ENCODE results near the gene RAD51B. TPM values are rescaled to one million over a fixed set of nuclear protein-coding genes. Genes with fewer than 3 reads are reported as not detected.
"Not testable (repeated sequence)": the region's sequence is repeated elsewhere in the genome, so short reads cannot be mapped to it uniquely, and the experiment has no call there.

RAD51B gene
- total RNA-seq, 1 donor from 2014 or later: 16.7 TPM

DNA sequence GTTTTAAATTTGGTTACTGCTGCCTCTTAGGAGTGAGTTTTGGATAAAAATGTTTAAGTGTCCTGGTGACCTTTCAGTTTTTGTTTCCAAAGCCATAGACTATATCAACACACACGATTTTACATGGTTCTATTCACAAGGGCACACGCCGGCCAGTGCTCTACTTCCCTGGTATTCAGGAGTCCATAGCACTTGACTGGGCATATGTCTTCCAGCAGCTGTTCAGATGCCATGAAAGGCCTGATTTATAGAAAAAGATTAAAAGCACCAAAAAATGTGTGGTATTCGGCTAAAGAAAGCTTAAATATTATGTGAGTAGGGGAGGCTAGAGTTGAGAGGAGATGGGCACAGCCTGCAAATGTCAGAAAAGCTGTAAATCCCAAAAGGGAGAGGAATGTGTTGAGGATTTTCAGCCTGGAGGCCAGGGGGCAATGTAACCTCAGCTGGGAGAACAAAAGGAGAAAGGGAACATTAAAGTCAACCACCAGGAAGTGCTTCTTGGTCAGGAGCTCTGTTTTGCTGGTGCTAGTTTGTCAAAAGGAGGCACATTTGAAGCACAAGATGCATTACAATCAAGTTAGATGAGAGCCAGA, 478.4 kb downstream of the RAD51B start:
- Mint-ChIP-seq H3K36me3 (ENCODE audit: low read depth) (peaks cover 31% of the 10 kb centered on the region), H3K27me3 (ENCODE audit: low read depth) (no peaks in the 10 kb centered on the region), H3K9me3 (peaks cover 14% of the 10 kb centered on the region), H3K4me3 (peak overlapping the region; percentile 41), H3K4me1 (peaks cover 73% of the 10 kb centered on the region), H3K27ac (ENCODE audit: unreplicated experiment) (peak overlapping the region; percentile 96)
- DNase-seq (ENCODE audit: low read depth, low spot score): no peak
- no peak for TF ChIP-seq CTCF (conservative IDR thresholded peaks at IDR 0.05)

GRCh38 chr14:68300608-68301007, 481.0 kb downstream of the RAD51B start:
- H3K36me3 Mint-ChIP-seq (ENCODE audit: low read depth): peaks cover 32% of the 10 kb centered on the region
- DNase-seq (ENCODE audit: low read depth, low spot score): no peak
- no peaks in the 10 kb centered on the region for H3K27me3 Mint-ChIP-seq (ENCODE audit: low read depth)
- H3K4me1 Mint-ChIP-seq: peaks cover 52% of the 10 kb centered on the region
- no peak overlapping the region for H3K27ac Mint-ChIP-seq (ENCODE audit: unreplicated experiment)
- TF ChIP-seq CTCF (conservative IDR thresholded peaks at IDR 0.05): no peak
- H3K4me3 Mint-ChIP-seq: no peak overlapping the region
- H3K9me3 Mint-ChIP-seq: peaks cover 15% of the 10 kb centered on the region

DNA sequence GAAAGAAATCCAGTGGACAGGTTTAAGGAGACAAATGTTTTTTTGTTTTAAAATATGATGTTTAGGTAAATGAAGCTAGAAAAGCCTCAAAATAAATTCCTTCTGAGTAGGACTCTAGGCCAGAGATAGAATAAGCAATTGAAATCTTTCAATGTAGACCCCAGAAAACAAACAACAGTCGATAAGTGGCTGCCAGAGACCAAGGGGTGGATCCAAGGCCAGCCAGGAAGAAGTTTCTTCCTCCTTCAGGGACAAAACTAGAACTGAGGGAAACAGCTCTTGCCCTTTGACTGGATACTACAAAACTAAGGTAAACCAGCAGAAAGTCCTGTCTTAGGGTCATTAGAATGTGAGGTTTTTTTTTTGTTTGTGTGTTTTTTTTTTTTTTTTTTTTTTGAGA, 481.6 kb downstream of the RAD51B start:
- Mint-ChIP-seq H3K27ac (ENCODE audit: unreplicated experiment) (no peak overlapping the region), H3K36me3 (ENCODE audit: low read depth) (peaks cover 32% of the 10 kb centered on the region), H3K9me3 (peaks cover 15% of the 10 kb centered on the region), H3K27me3 (ENCODE audit: low read depth) (no peaks in the 10 kb centered on the region), H3K4me1 (peaks cover 46% of the 10 kb centered on the region), H3K4me3 (no peak overlapping the region)
- no peak for DNase-seq (ENCODE audit: low read depth, low spot score)
- no peak for TF ChIP-seq CTCF (conservative IDR thresholded peaks at IDR 0.05)

- peaks cover 13% of the 10 kb centered on the region for H3K9me3 Mint-ChIP-seq
Measured at GRCh38 chr14:68302938-68303337, 483.4 kb downstream of the RAD51B start.

DNA sequence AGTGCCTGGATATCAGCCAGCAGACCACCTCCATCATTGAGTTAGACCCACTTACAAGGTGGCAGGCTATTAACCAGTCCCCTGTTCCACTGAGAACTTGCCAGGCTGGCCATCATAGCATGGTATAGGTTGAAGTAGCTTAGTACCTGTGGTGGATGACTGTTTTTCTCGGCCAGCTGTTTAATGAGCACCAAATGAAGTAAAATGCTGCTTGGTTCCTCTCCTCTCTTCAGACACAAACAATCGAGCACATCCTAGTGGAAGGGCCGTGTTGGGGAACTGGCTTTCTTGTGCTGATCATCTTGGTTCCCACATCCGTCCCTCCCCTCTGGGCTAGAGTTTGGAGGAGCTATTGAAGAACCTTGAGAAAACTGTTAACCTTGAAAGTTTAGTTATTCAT, 486.2 kb downstream of the RAD51B start:
- H3K27ac Mint-ChIP-seq (ENCODE audit: unreplicated experiment): no peak overlapping the region
- H3K36me3 Mint-ChIP-seq (ENCODE audit: low read depth): peaks cover 16% of the 10 kb centered on the region
- no peaks in the 10 kb centered on the region for H3K27me3 Mint-ChIP-seq (ENCODE audit: low read depth)
- H3K4me1 Mint-ChIP-seq: peaks cover 54% of the 10 kb centered on the region
- H3K9me3 Mint-ChIP-seq: peaks cover 10% of the 10 kb centered on the region
- TF ChIP-seq CTCF (conservative IDR thresholded peaks at IDR 0.05): no peak
- no peak overlapping the region for H3K4me3 Mint-ChIP-seq
- no peak for DNase-seq (ENCODE audit: low read depth, low spot score)

More at GRCh38 chr14:68302938-68303337, 483.4 kb downstream of the RAD51B start:
- Mint-ChIP-seq H3K4me1 (peaks cover 53% of the 10 kb centered on the region), H3K36me3 (ENCODE audit: low read depth) (peaks cover 30% of the 10 kb centered on the region)
- not testable (repeated sequence) for H3K4me3 Mint-ChIP-seq; DNase-seq (ENCODE audit: low read depth, low spot score); H3K27ac Mint-ChIP-seq (ENCODE audit: unreplicated experiment); H3K27me3 Mint-ChIP-seq (ENCODE audit: low read depth)

DNA sequence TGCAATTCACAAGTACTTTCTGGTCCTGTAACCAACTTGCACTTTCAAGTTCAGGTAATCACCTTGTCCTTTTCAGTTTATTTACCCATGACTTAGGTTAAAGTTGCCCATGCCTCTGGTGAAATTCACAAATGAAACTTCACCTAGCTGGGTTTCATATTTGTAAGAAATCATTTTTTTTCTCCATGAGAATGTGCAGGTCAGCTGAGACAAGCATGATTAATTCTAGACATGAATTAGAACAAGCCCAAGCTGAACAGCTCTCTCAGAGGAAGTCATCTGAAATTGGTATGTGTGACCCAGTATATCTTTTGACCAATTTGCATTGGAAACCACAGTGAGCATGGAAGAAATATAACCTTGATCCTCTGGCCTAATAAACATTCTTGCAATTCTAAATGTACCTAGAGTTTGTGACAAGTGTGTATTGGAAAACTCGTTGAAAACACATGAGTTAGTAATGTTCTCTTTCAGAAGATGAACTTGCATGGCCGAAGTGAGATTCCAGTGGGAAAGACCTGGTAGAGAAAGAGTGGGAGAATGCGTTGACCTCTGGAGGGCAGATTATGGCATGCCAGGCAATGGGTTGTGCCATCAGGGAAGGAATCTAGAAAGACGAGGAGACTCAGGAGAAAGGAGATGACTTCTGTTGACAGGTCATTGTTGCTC, 486.8 kb downstream of the RAD51B start:
- Mint-ChIP-seq H3K36me3 (ENCODE audit: low read depth) (peaks cover 10% of the 10 kb centered on the region), H3K9me3 (peaks cover 10% of the 10 kb centered on the region), H3K27me3 (ENCODE audit: low read depth) (no peaks in the 10 kb centered on the region), H3K27ac (ENCODE audit: unreplicated experiment) (peak overlapping the region; percentile 2), H3K4me3 (peak overlapping the region; percentile 7), H3K4me1 (peaks cover 48% of the 10 kb centered on the region)
- TF ChIP-seq CTCF (conservative IDR thresholded peaks at IDR 0.05): no peak
- no peak for DNase-seq (ENCODE audit: low read depth, low spot score)
